IgD-negative memory B cell (primary cell): Measurements from ENCODE around the gene ANKRD1. TPM values are rescaled to one million over a fixed set of nuclear protein-coding genes. Genes with fewer than 3 reads are reported as not detected.

ENCODE experiments used
- H3K27ac Mint-ChIP-seq, 3 donors: one replicate each; pipeline ENCODE4 v1.8.0; 2020 to 2022; ENCODE audit warnings: mild to moderate bottlenecking in 3 of 3, mixed read lengths in 3 of 3, moderate library complexity in 1 of 3
- H3K27me3 Mint-ChIP-seq: one replicate; pipeline ENCODE4 v1.8.0; 2021; ENCODE audit warnings: mixed read lengths
- H3K36me3 Mint-ChIP-seq: one replicate; pipeline ENCODE4 v1.8.0; 2020; ENCODE audit warnings: mild to moderate bottlenecking, mixed read lengths
- H3K4me1 Mint-ChIP-seq, 3 donors: one replicate each; pipeline ENCODE4 v1.8.0; 2020 to 2022; ENCODE audit warnings: mixed read lengths in 3 of 3, mild to moderate bottlenecking in 1 of 3
- H3K4me3 Mint-ChIP-seq, 4 donors: one replicate each; pipeline ENCODE4 v1.8.0; 2020 to 2022; ENCODE audit warnings: mild to moderate bottlenecking in 4 of 4, mixed read lengths in 4 of 4, moderate library complexity in 3 of 4
- H3K9me3 Mint-ChIP-seq, 3 donors: one replicate each; pipeline ENCODE4 v1.8.0; 2020 to 2021; ENCODE audit warnings: mixed read lengths in 3 of 3, mild to moderate bottlenecking in 1 of 3
- polyA plus RNA-seq: library from polyadenylated mRNA; unstranded; fragments of 300-500 nt; fragmentation: Illumina TruSeq; gene quantifications from one replicate; pipeline ENCODE4 v1.2.3, GENCODE V29; 2021

ANKRD1 gene
- polyA plus RNA-seq, 1 donor from 2014 or later = not detected

- Mint-ChIP-seq H3K36me3 (no peaks in the 10 kb centered on the region), H3K4me1 (peaks cover 3 to 5% (median 4%) of the 10 kb centered on the region in 3 donors), H3K27ac (no peak overlapping the region), H3K9me3 (peaks cover 0 to 5% (median 4%) of the 10 kb centered on the region in 3 donors), H3K27me3 (peaks cover 21% of the 10 kb centered on the region), H3K4me3 (no peak overlapping the region)
These were observed 54.8 kb downstream of the ANKRD1 start for GRCh38 chr10:90866050-90866598.

- Mint-ChIP-seq H3K4me1 (peaks cover 0 to 2% (median 2%) of the 10 kb centered on the region in 3 donors), H3K4me3 (no peak overlapping the region), H3K36me3 (no peaks in the 10 kb centered on the region), H3K27ac (no peak overlapping the region), H3K9me3 (peaks cover 0 to 5% (median 4%) of the 10 kb centered on the region in 3 donors), H3K27me3 (peaks cover 23% of the 10 kb centered on the region)
These were observed 55.5 kb downstream of the ANKRD1 start for GRCh38 chr10:90865401-90865800.

- Mint-ChIP-seq H3K4me1 (peaks cover 0 to 6% (median 6%) of the 10 kb centered on the region in 3 donors), H3K4me3 (no peak overlapping the region), H3K27me3 (peaks cover 25% of the 10 kb centered on the region), H3K27ac (peak overlapping the region in 1 of 3 donors; percentile 20), H3K36me3 (no peaks in the 10 kb centered on the region), H3K9me3 (no peaks in the 10 kb centered on the region)
These were observed 57.9 kb downstream of the ANKRD1 start for GRCh38 chr10:90862908-90863514.

Other genes with a start within 250 kb of the ANKRD1 start
- gene HTR7, start 63.0 kb downstream of the ANKRD1 start, polyA plus RNA-seq = not detected
- gene RPP30, start 49.1 kb downstream of the ANKRD1 start, polyA plus RNA-seq = 49.8 TPM